ENCODE measurements around the gene BRD3OS.
"Not testable (repeated sequence)": the region's sequence is repeated elsewhere in the genome, so short reads cannot be mapped to it uniquely, and the experiment has no call there.

Gene BRD3OS

DNA sequence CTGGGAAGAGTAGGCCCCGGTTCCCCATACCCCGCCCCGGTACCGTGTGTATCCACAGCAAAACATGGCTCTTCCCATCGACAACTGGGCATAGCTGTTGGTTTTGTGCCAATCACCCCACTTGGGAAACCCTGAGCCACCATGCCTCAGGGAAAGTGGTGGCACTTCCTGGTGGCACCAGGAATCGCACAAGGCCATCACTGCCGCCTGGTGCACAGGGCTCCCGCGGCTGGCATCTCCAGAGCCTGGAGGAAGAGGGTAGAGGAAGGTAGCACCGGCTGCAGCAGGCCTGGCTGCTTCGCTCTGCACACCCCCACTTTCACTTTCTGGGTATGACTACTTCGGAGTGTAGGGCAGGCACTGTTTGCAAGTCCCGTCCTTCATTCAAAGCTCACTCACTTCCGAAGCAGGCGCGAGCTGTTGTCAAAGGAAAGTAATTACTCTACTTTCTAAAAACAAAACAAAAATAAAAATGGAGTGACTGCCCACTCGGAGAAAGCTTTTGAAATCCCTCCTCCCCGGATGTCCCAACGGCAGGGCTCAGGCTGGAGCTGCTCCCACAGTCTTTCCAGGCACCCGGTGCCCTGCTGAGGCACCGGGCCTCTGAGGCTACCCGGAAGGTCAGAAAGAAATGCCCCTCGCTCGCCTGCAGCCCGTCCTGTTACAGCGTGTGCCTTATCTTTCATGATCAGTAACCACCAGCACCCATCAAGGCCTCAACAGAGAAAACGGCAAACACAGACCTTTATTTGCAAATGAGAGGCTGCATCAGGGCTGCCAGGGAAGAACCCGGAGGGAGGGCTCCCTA lies 40.5 kb downstream of the BRD3OS start:
- in situ Hi-C loops (cut with HindIII; ENCODE audit: low pct_ligation_motif_present, low pct_unique_long_range_greater_than_20kb, low sequenced_read_pairs), result no loop called here
- DNase-seq, result peak; percentile 43

DNA sequence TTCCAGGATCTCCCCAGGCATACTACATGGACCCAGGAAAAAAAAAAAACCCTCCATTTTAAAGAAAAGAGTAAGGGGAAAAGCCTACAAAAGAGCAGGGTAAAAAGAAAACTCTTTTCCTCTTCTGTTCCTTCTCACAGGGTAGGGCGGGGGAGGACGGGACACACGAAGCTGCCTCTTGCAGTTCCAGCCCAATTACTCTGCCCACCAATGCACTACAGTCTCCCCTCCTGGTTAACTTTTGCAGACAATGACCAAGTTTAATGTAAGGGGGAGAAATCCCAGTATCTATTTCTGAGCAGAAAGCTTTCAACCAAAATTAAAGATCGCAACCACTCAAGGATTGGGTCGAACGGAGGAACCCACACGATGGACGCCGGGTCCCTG lies 41.2 kb downstream of the BRD3OS start:
- DNase-seq, result peak; percentile 19
- in situ Hi-C loops (cut with HindIII; ENCODE audit: low pct_ligation_motif_present, low pct_unique_long_range_greater_than_20kb, low sequenced_read_pairs), result no loop called here

DNA sequence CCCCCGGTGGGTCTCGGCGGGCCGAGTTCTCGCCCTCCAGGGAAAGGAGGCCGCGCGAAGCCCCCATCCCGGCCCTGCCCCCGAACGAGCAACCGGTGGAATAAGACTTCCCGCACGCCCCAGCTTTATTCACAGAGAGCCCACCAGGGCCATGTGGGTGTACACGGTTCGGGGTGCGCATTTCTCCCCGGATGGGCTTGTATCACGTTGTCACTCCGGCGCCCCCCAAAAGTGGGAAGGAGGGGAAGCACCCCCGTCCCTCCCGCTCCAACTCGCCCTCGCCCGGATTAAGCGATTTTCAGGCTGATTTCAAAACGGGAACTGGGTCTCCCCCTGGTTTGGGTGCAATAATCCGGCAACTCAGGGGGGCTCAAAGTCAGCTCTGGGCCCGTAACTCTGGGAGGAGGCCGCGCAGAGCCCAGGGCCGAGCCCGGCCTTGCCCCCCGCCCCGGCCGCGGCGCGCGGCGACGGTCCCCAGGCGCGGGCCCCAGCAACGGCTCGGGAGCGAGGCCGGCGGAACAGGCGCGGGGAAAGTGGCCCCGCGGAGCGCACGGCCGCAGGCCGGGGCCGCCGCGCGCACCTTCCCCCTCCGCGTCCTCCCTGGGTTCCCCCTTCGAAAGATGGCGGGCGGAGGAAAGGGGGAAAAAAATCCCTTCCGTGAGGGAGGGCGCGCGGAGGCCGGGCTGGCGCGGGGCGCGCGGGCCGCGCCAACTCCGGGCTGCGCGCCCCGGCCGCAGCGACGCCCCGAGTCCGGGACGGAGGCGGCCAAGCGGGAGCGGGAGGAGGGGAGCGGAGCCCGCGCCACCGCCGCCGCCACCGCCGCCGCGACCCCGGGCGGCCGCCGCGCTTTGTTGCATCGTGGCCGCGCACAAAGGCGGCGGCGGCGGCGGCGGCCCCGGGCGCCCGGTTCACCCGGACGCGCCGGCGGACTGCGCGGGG lies 41.9 kb downstream of the BRD3OS start:
- DNase-seq, result peak; percentile 48
- in situ Hi-C loops (cut with HindIII; ENCODE audit: low pct_ligation_motif_present, low pct_unique_long_range_greater_than_20kb, low sequenced_read_pairs), result no loop called here

DNA sequence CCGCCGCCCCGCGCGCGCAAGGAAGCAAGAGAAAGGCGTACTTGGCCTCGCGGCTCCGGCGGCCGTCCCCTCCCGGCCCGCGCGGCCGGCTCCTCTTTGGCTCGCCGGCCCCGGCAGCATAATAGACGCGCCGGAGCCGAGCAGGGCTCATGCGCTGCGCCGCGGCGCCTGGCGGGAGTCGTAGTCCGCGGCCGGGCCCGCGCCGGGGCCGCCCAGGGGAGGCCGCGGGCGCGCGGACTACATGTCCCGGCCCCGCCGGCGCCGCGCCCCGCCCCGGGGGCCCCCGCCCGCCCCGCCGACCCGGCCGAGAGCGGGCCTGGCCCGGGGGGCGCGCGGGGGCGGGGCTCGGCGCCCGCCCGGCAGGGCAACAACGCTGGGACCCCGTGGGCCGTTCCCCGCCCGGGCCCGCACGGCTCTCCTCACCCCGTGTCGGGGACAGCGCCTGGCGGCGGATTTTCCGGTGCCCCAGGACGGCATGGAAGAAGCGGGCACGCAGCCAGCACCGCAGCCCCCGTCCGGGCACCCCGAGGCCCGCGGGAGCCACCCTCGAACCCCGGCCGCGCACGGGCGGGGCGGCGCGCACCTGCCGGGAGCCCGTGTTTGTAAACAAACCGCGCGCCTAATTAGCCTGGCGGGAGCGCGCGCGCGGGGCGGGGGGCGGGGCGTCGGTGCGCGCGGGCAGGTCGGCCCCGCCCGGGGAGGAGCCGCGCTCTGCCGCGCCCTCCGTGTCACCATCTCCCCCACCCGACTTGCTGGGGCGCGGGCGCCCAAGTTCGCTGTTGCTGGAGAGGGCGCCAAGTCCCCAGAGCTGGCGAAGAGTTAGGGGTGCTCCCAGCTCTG lies 42.8 kb downstream of the BRD3OS start, which contains the start of gene BRD3:
Gene BRD3, minus strand, starts transcription at position 123 of the 840 bp plus-strand sequence. CDS start 14,549 bp downstream, outside the sequence.
- in situ Hi-C loops (cut with HindIII; ENCODE audit: low pct_ligation_motif_present, low pct_unique_long_range_greater_than_20kb, low sequenced_read_pairs), result no loop called here
- peak; percentile 85 for DNase-seq

DNA sequence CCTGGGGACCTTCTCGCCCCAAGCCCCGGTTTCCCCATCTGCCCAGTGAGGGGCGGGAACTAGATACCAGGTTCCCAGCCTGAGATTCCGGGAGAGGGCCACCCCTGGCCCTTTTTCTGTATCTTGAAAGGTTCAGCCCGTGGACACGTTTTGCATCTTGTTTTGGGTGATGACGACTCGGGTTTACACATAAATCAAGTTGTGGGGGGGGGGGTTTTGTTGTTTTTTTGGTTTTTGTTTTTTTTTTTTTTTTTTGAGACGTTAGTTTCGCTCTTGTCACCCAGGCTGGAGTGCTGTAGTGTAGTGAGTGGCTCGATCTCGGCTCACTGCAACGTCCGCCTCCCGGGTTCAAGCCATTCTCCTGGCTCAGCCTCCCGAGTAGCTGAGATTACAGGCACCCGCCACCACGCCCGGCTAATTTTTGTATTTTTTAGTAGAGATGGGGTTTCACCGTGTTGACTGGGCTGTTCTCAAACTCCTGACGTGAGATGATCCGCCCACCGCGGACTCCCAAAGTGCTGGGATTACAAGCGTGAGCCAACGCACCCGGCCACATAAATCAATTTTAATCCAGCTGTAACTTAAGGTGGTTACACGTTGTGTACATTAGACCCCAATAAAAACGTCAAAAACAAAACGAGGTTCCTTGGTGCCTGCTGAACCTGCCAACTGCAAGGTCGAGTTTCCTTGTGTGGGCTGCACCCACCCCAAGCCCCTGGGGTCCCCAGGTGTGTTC lies 43.6 kb downstream of the BRD3OS start:
- in situ Hi-C loops (cut with HindIII; ENCODE audit: low pct_ligation_motif_present, low pct_unique_long_range_greater_than_20kb, low sequenced_read_pairs), result no loop called here
- no peak for DNase-seq

DNA sequence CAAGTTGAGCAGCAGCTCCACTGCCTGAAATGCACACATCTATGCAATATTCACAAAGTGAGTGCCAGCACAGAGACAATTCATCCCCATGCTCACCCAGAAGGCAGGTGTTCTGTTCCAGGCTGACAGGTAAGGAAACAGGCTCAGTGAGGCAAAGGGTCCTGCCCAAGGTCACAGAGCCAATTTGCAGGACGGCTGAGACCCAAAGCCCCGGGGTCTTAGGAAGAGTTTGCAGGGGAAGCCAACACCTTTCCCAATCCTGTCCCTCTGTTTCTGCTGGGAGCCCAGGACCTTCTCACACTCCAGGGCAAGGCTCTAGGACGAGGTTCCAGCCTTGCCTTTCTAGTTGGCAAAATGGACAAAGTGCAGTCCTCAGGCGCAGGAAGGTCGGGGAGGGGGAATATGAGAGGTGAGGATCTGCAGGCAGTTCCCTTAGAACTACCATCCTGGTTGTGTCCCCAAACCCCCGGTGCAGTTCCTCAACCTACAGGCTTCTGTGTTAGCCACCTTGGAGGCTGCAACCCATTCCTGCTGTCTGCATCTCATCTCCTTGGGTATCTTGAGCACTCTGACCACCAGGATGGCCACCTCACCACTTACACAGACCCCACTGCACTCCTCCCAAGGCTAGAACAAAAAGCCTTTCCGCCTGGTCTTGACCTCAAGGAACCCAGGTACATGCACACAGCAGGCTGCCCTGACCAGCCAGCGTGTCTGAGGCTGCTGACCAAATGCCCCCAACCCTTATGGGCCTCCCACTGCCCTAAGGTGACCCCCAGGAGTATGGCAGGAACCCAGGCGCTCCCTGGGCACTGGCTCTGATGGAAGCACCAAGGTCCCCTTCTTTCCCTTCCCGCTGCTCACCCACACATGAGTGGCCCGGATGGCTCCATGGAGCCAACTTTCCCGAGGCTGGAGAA lies 44.5 kb downstream of the BRD3OS start:
- no peak for DNase-seq
- in situ Hi-C loops (cut with HindIII; ENCODE audit: low pct_ligation_motif_present, low pct_unique_long_range_greater_than_20kb, low sequenced_read_pairs), result no loop called here

DNA sequence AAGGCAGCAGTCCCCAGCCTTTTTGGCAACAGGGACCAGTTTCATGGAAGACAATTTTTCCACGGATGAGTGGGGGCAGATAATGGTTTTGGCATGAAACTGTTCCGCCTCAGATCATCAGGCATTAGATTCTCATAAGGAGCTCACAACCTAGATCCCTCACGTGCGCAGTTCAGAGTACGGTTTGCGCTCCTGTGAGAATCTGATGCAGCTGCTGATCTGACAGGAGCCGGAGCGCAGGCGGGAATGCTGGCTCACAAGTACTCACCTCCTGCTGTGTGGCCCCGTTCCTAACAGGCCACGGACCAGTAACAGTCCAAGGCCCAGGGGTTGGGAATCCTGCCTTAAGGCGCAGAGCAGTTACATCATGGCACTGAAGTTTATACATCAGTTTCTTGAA lies 45.9 kb downstream of the BRD3OS start:
- in situ Hi-C loops (cut with HindIII; ENCODE audit: low pct_ligation_motif_present, low pct_unique_long_range_greater_than_20kb, low sequenced_read_pairs), result no loop called here
- DNase-seq, result no peak

DNA sequence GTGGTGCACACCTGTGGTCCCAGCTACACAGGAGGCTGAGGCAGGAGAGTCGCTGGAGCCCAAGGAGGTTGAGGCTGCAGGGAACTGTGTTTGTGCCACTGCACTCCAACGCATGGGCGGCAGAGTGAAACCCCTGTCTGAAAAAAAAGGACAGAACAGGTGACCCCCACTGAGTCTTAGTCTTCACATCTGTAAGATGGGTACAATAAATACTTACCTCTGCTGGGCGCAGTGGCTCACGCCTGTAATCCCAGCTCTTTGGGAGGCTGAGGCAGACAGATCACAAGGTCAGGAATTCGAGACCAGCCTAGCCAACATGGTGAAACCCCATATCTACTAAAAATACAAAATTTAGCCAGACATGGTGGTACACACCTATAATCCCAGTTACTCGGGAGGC lies 47.4 kb downstream of the BRD3OS start:
- in situ Hi-C loops (cut with HindIII; ENCODE audit: low pct_ligation_motif_present, low pct_unique_long_range_greater_than_20kb, low sequenced_read_pairs); DNase-seq: not testable (repeated sequence)

DNA sequence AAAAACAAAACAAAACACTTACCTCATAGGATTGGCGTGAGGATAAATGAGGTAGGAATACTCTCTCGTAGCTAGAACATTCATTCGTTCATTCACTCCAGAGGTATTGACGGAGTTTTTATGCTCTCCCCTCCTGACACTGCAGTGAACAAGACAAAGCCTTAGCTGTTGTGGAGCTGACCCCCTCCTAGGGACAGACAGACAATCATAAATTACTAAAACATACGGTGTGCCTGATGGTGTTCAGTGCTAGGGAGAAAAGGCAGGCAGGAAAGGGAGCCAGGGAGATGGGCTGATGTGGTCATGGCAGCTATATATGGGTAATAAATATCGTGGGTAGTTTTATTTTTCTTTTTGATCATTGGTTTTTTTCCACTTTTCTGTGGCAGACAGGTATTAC lies 48.2 kb downstream of the BRD3OS start:
- in situ Hi-C loops (cut with HindIII; ENCODE audit: low pct_ligation_motif_present, low pct_unique_long_range_greater_than_20kb, low sequenced_read_pairs), result no loop called here
- no peak for DNase-seq

DNA sequence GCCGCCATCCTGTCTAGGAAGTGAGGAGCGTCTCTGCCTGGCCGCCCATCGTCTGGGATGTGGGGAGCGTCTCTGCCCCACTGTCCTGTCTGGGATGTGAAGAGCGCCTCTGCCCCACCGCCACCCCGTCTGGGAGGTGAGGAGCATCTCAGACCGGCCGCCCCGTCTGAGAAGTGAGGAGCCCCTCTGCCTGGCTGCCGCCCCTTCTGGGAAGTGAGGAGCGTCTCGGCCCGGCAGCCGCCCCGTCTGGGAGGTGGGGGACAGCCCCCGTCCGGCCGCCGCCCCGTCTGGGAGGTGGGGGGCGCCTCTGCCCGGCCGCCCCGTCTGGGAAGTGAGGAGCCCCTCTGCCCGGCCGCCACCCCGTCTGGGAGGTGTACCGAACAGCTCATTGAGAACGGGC lies 50.4 kb downstream of the BRD3OS start:
- DNase-seq; in situ Hi-C loops (cut with HindIII; ENCODE audit: low pct_ligation_motif_present, low pct_unique_long_range_greater_than_20kb, low sequenced_read_pairs): not testable (repeated sequence)

DNA sequence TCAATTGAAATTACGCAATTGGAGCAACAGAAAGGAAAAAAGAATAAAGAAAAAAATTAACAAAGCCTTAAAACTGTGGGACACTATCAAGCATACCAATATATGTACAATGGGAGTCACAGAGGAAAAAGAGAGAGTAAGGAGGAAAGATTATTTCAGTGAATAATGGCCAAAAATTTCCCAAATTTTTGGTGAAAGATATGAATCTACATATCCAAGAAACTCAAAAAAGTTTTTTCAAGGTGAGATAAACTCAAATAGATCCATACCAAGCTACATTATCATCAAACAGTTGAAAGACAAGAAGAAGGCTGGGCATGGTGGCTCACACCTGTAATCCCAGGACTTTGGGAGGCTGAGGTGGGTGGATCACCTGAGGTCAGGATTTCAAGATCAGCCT lies 51.4 kb downstream of the BRD3OS start:
- in situ Hi-C loops (cut with HindIII; ENCODE audit: low pct_ligation_motif_present, low pct_unique_long_range_greater_than_20kb, low sequenced_read_pairs), result no loop called here
- DNase-seq, result no peak
